HepG2 (cell line): Measurements from ENCODE around the gene ZNF425. TPM values are rescaled to one million over a fixed set of nuclear protein-coding genes. Genes with fewer than 3 reads are reported as not detected.
A peak's percentile ranks its signal among the peaks of the same experiment; 100 is the strongest.

ENCODE experiments used
- BORCS8-MEF2B ChIP-seq: sonication (generic); formaldehyde crosslinking; IDR thresholded peaks from 2 replicates; pipeline ENCODE4 v1.8.0; 2022; ENCODE audit warnings: mild to moderate bottlenecking, missing genetic modification reagents
- CHD2 ChIP-seq: IDR thresholded peaks from 2 replicates; pipeline ENCODE4 v1.6.1; 2011; ENCODE audit warnings: low read depth, low read length, improper control_type of control experiment
- ETV6 ChIP-seq: sonication (generic); formaldehyde crosslinking; conservative IDR thresholded peaks from 2 replicates; pipeline ENCODE4 v1.4.0; 2020; ENCODE audit warnings: missing genetic modification reagents
- HMGXB4 ChIP-seq, 2 experiments: sonication (generic) in 1 of 2; formaldehyde crosslinking in 1 of 2; IDR thresholded peaks; 2 replicates each; pipeline versions ENCODE4 v1.4.0 to v1.6.1; 2018 to 2020; ENCODE audit warnings: missing genetic modification reagents in 2 of 2, borderline replicate concordance in 1 of 2, low read depth in 1 of 2, mild to moderate bottlenecking in 1 of 2, missing biosample characterization in 1 of 2
- HNF1A ChIP-seq, 2 experiments: sonication (generic) in 1 of 2; formaldehyde crosslinking in 1 of 2; IDR thresholded peaks; 2 replicates each; pipeline versions ENCODE4 v1.4.0 to v1.6.1; 2016 to 2020; ENCODE audit warnings: borderline replicate concordance in 1 of 2, low read depth in 1 of 2, mild to moderate bottlenecking in 1 of 2, missing genetic modification reagents in 1 of 2
- HOMEZ ChIP-seq: IDR thresholded peaks from 2 replicates; pipeline ENCODE4 v1.6.1; 2016; ENCODE audit warnings: low read depth
- IKZF1 ChIP-seq: fragments of 450-650 bp; IDR thresholded peaks from 2 replicates; pipeline ENCODE4 v1.7.1; 2016
- JUND ChIP-seq: sonication (generic); formaldehyde crosslinking; IDR thresholded peaks from 2 replicates; pipeline ENCODE4 v1.8.0; 2022; ENCODE audit warnings: mild to moderate bottlenecking, missing genetic modification reagents
- NFRKB ChIP-seq: fragments of 450-650 bp; IDR thresholded peaks from 2 replicates; pipeline ENCODE4 v1.6.1; 2017
- PCBP1 ChIP-seq: fragments of 200-400 bp; formaldehyde crosslinking; IDR thresholded peaks from 2 replicates; pipeline ENCODE4 v1.6.1; 2017; ENCODE audit warnings: mild to moderate bottlenecking, low read depth, low read length, borderline replicate concordance
- PHF8 ChIP-seq: sonication (generic); formaldehyde crosslinking; IDR thresholded peaks from 2 replicates; pipeline ENCODE4 v1.5.0; 2020; ENCODE audit warnings: missing genetic modification reagents
- PLSCR1 ChIP-seq: sonication (generic); formaldehyde crosslinking; IDR thresholded peaks from 2 replicates; pipeline ENCODE4 v1.5.0; 2020; ENCODE audit warnings: missing genetic modification reagents, mild to moderate bottlenecking, borderline replicate concordance
- RBFOX2 ChIP-seq: fragments of 200-400 bp; formaldehyde crosslinking; IDR thresholded peaks from 2 replicates; pipeline ENCODE4 v1.6.1; 2017; ENCODE audit warnings: low read depth, mild to moderate bottlenecking, low read length
- RELA ChIP-seq: sonication (generic); formaldehyde crosslinking; IDR thresholded peaks from 2 replicates; pipeline ENCODE4 v1.4.0; 2020; ENCODE audit warnings: missing genetic modification reagents
- SP1 ChIP-seq, 2 experiments: fragments of 450-650 bp in 1 of 2; sonication (generic) in 1 of 2; formaldehyde crosslinking in 1 of 2; IDR thresholded peaks; 2 replicates each; pipeline versions ENCODE4 v1.4.0 to v1.6.1; 2016 to 2020; ENCODE audit warnings: missing genetic modification reagents in 1 of 2
- ZNF143 ChIP-seq: sonication (generic); formaldehyde crosslinking; IDR thresholded peaks from 2 replicates; pipeline ENCODE4 v1.4.0; 2020; ENCODE audit warnings: missing genetic modification reagents
- ZNF282 ChIP-seq: fragments of 450-650 bp; IDR thresholded peaks from 2 replicates; pipeline ENCODE4 v1.6.1; 2018; ENCODE audit not compliant: partially characterized antibody
- ZNF350 ChIP-seq: sonication (generic); formaldehyde crosslinking; IDR thresholded peaks from 2 replicates; pipeline ENCODE4 v1.4.0; 2020; ENCODE audit warnings: mild to moderate bottlenecking, low read depth, missing genetic modification reagents, borderline replicate concordance
- ZNF446 ChIP-seq: sonication (generic); formaldehyde crosslinking; IDR thresholded peaks from 2 replicates; pipeline ENCODE4 v1.5.0; 2020; ENCODE audit warnings: mild to moderate bottlenecking, missing genetic modification reagents
- ZSCAN29 ChIP-seq: sonication (generic); formaldehyde crosslinking; conservative IDR thresholded peaks from 2 replicates; pipeline ENCODE4 v1.4.0; 2020; ENCODE audit warnings: mild to moderate bottlenecking, missing genetic modification reagents
- polyA plus RNA-seq, 8 experiments: library from polyadenylated mRNA; depleted of rRNA in 3 of 8; stranded (reverse) in 7 of 8; unstranded in 1 of 8; fragments of >200 nt; fragmentation: Illumina TruSeq in 4 of 8; extraction: Trizol in 4 of 8; gene quantifications; 2 replicates each; pipeline versions ENCODE4 v1.2.1 to v1.2.3, GENCODE V29; 2011 to 2016; ENCODE audit warnings: low read depth in 4 of 8, missing spikeins in 1 of 8, mixed read lengths in 1 of 8; ENCODE audit not compliant: insufficient read depth in 1 of 8
- total RNA-seq, 5 experiments: library from RNA; depleted of rRNA; stranded (reverse); fragments of >200 nt; fragmentation: Illumina TruSeq; extraction: Trizol; gene quantifications; 2 replicates each; pipeline ENCODE4 v1.2.3, GENCODE V29; 2016; ENCODE audit warnings: low read depth in 1 of 5

Gene ZNF425
- total and polyA plus RNA-seq, 2 of the 13 experiments (the other 11 are each of a cell fraction or from before 2014, with no cell fraction given), result 0.51 to 1.1 TPM

- TF ChIP-seq ZNF446 (CRISPR knock-in tag), result no peak; the same call in 1 of the 2 replicates
- no peak; the same call in 1 of the 2 replicates for TF ChIP-seq BORCS8-MEF2B (CRISPR knock-in tag)
- TF ChIP-seq HOMEZ (CRISPR knock-in tag), result 0 out of 2 replicates have a peak, but pooled peaks have one; percentile 12
- TF ChIP-seq ZNF350, result peak; percentile 86; the same call in 1 of the 2 replicates
- no peak for TF ChIP-seq HNF1A (IDR thresholded peaks at IDR 0.05; ENCODE audit: low read depth)
- TF ChIP-seq HNF1A (CRISPR knock-in tag; IDR thresholded peaks at IDR 0.05; ENCODE audit: borderline replicate concordance), result 0 out of 2 replicates have a peak, but pooled peaks have one; percentile 38
- TF ChIP-seq NFRKB, result no peak
- no peak for TF ChIP-seq IKZF1
- peak; percentile 99 to 100 for TF ChIP-seq HMGXB4 (CRISPR knock-in tag; IDR thresholded peaks at IDR 0.05; ENCODE audit: borderline replicate concordance in 1 of 2, low read depth in 1 of 2)
- TF ChIP-seq RBFOX2, result peak; percentile 90
- no peak for TF ChIP-seq CHD2
- peak; percentile 88 for TF ChIP-seq ZSCAN29
- TF ChIP-seq ZNF282, result no peak
- no peak for TF ChIP-seq JUND (CRISPR knock-in tag)
- TF ChIP-seq PCBP1, result no peak
- peak; percentile 92 for TF ChIP-seq ZNF143 (CRISPR knock-in tag)
- TF ChIP-seq PLSCR1 (CRISPR knock-in tag), result no peak
- TF ChIP-seq PHF8, result peak; percentile 97
- TF ChIP-seq SP1 (IDR thresholded peaks at IDR 0.05), result no peak
- no peak; the same call in 1 of the 2 replicates for TF ChIP-seq SP1 (CRISPR knock-in tag; IDR thresholded peaks at IDR 0.05)
- peak; percentile 62; the same call in 1 of the 2 replicates for TF ChIP-seq ETV6 (CRISPR knock-in tag)
- 0 out of 2 replicates have a peak, but pooled peaks have one; percentile 23 for TF ChIP-seq RELA (CRISPR knock-in tag)
Measured at GRCh38 chr7:149090397-149091195, 35.5 kb downstream of the ZNF425 start, which contains the start of gene ZNF786 (continued).
